Measurements from ENCODE around the gene IL22. TPM values are rescaled to one million over a fixed set of nuclear protein-coding genes. Genes with fewer than 3 reads are reported as not detected.

IL22 gene
- total RNA-seq, 1 donor from 2014 or later: not detected

DNA sequence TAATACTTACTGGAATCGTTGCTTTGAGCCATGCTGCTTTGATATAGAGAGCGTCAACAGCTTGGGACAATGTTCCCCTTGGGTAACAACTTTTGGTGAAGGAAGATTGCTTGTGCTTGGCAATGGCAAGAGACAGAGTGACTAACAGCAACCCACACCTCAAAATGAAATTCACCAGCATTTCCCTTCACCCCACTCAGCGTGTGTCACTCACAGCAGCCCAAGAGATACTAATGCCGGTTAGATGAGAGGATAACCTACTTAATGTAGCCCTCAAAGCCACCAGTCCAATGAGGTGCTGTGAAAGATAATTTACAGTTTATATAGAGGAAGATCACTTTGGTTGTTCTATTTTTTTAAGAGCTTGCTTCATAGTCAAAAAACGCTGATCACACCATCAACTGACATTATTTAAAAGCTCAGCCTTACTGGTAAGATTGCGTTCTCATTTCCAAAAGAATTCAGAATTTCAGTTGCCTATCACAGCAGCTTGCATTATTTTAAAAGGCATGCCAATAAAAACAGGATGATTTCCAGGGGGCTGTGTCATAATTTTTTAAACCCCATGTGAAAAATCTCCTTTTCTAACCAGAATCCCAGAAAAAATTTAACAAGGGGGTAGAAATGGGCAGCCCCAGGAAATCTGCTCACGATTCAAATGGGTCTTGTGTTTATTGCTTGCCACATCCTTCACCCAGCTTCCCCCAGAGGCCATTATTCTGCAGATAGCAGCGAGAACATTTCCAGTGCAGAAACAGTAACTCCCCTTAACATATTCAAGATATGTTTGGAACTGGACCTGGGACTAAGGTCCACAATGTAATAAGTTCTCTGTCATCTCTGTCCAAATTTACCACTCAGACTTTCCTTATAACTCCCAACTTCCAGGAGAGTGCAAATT, 27.6 kb downstream of the IL22 start, which contains the start of gene IL26:
IL26 (minus strand) TSS at position 235 of the 901 bp plus-strand sequence; CDS start at position 181, 54 bp downstream.
- Histone ChIP-seq H3K9me3 (no peaks in the 10 kb centered on the region), H3K36me3 (no peaks in the 10 kb centered on the region), H3K27me3 (no peaks in the 10 kb centered on the region), H3K27ac (no peak within 1 kb of the TSS), H3K4me1 (no peaks in the 10 kb centered on the region), H3K4me3 (no peak within 1 kb of the TSS)
- intact Hi-C loops (cut with DNase I): loop anchor here (10.0 kb wide), 1 partner anchor 89 kb away; no protein-coding TSS in a partner anchor
- TF ChIP-seq, protein P1, sequence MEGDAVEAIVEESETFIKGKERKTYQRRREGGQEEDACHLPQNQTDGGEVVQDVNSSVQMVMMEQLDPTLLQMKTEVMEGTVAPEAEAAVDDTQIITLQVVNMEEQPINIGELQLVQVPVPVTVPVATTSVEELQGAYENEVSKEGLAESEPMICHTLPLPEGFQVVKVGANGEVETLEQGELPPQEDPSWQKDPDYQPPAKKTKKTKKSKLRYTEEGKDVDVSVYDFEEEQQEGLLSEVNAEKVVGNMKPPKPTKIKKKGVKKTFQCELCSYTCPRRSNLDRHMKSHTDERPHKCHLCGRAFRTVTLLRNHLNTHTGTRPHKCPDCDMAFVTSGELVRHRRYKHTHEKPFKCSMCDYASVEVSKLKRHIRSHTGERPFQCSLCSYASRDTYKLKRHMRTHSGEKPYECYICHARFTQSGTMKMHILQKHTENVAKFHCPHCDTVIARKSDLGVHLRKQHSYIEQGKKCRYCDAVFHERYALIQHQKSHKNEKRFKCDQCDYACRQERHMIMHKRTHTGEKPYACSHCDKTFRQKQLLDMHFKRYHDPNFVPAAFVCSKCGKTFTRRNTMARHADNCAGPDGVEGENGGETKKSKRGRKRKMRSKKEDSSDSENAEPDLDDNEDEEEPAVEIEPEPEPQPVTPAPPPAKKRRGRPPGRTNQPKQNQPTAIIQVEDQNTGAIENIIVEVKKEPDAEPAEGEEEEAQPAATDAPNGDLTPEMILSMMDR (IDR thresholded peaks at IDR 0.05): no peak
- TF ChIP-seq POLR2AphosphoS5 (IDR thresholded peaks at IDR 0.05; ENCODE audit: insufficient read depth in 1 of 2, low read depth in 1 of 2) (no peak), POLR2A (IDR thresholded peaks at IDR 0.05) (no peak)
- DNase-seq (ENCODE audit: extremely low spot score in 2 of 2): no peak

DNA sequence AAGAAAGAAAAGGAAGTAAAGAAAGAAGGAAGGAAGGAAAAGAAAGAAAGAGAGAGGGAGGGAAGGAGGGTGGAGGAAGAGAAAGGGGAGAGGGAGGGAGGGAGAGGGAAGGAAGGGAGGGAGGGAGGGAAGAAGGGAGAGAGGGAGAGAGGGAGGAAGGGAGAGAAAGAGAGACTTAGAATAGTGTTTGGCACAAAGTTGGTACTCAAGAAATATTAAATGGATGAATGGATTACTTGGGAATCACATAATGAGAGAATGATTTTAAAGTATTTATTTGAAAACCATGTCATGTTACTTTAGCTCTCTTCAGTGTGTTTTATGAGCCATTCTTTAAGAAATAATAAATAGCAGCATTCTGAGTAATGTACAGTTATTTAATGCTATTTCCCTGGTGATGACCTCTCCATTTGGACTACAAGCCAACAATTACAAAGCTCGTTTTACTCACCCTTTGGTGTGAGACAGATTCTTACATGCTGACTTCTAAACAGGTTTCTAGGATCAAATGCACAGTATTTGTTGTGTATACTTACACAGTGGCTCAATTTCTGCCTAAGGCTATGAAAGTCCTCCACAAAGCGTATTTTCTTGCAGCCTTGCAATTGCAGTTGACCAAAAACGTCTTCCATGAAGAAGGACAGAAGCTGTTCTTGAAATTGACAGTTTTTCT, 28.7 kb downstream of the IL22 start:
- no peak for DNase-seq (ENCODE audit: extremely low spot score in 2 of 2)

DNA sequence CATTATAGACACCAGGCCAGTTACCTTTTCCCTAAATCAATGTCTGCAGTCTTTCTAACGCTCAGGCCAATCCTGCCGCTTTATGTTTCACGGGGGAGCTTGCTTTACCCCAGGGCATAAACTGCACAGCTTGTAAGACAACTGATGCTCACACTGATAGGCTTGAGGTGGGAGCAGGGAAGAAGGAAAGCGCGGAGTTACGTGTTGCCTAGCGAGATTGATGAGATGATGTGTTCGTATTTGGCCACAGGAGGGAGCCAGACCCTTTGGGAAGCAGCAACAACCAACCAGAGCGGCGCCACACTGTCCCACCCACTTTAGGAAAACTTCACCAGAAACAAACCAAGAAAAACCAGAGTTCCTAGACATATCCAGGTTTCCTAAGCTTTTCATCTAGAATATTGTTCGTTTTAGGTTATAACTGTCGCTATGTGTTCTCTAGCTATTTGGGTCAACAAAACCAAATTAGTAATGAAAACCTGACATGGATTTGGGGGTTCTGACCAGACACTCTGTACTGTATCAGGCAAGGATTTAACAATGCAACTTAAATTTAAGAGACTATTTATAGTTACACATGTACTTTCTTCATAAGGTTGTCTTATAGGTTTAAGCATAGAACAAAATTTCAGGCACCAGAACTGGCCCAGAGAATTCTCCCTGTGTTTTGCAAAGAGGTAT, 30.2 kb downstream of the IL22 start:
- H3K9me3 ChIP-seq: no peaks in the 10 kb centered on the region
- no peak overlapping the region for H3K4me3 ChIP-seq
- intact Hi-C loops (cut with DNase I): loop anchor here (10.0 kb wide), 1 partner anchor 92 kb away; no protein-coding TSS in a partner anchor
- DNase-seq (ENCODE audit: extremely low spot score in 2 of 2): no peak
- no peaks in the 10 kb centered on the region for H3K4me1 ChIP-seq
- no peak overlapping the region for H3K27ac ChIP-seq
- no peak for TF ChIP-seq POLR2A (IDR thresholded peaks at IDR 0.05)
- peak in 1 of 2 donors; percentile 32 for TF ChIP-seq POLR2AphosphoS5 (IDR thresholded peaks at IDR 0.05; ENCODE audit: insufficient read depth in 1 of 2, low read depth in 1 of 2)
- TF ChIP-seq, protein P1 (IDR thresholded peaks at IDR 0.05): peak; percentile 33 to 87 (median 72)
- H3K36me3 ChIP-seq: no peaks in the 10 kb centered on the region
- no peaks in the 10 kb centered on the region for H3K27me3 ChIP-seq

More for the DNA sequence above, 28.7 kb downstream of the IL22 start:
- H3K4me1 ChIP-seq: no peaks in the 10 kb centered on the region
- intact Hi-C loops (cut with DNase I): loop anchor here (10.0 kb wide), 1 partner anchor 90 kb away; no protein-coding TSS in a partner anchor
- TF ChIP-seq POLR2AphosphoS5 (IDR thresholded peaks at IDR 0.05; ENCODE audit: insufficient read depth in 1 of 2, low read depth in 1 of 2) (no peak), POLR2A (IDR thresholded peaks at IDR 0.05) (no peak)
- TF ChIP-seq, protein P1 (IDR thresholded peaks at IDR 0.05): no peak
- H3K27ac ChIP-seq: no peak overlapping the region
- H3K36me3 ChIP-seq: no peaks in the 10 kb centered on the region
- H3K27me3 ChIP-seq: no peaks in the 10 kb centered on the region
- no peaks in the 10 kb centered on the region for H3K9me3 ChIP-seq
- H3K4me3 ChIP-seq: no peak overlapping the region

DNA sequence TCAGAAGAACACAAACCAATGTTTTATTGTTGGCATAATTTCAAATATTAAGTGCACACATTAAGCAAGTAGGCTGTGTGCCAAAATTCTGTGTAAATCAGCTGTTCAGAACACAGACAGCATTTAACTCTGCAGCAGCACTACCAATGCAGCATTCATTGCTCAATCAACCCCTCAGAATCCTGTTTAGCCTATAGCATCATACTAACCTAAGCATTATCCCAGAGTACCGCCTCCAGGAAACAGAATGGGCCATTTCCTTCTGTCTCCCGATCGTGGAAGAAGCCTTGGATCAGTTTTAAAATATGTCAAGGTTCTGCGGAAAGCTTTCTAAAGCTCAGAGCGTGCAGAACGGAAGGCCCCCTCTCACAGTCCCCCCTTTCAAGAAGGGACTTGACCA, 31.1 kb downstream of the IL22 start:
- intact Hi-C loops (cut with DNase I): loop anchor here (10.0 kb wide), 1 partner anchor 92 kb away; no protein-coding TSS in a partner anchor
- H3K27me3 ChIP-seq: no peaks in the 10 kb centered on the region
- TF ChIP-seq, protein P1 (IDR thresholded peaks at IDR 0.05): no peak
- TF ChIP-seq POLR2AphosphoS5 (IDR thresholded peaks at IDR 0.05; ENCODE audit: insufficient read depth in 1 of 2, low read depth in 1 of 2) (no peak), POLR2A (IDR thresholded peaks at IDR 0.05) (no peak)
- no peaks in the 10 kb centered on the region for H3K9me3 ChIP-seq
- H3K36me3 ChIP-seq: no peaks in the 10 kb centered on the region
- no peak overlapping the region for H3K27ac ChIP-seq
- H3K4me3 ChIP-seq: no peak overlapping the region
- no peak for DNase-seq (ENCODE audit: extremely low spot score in 2 of 2)
- no peaks in the 10 kb centered on the region for H3K4me1 ChIP-seq

Measured in vagina (tissue), 2 donors.